ENCODE data around the gene SERP2. TPM values are rescaled to one million over a fixed set of nuclear protein-coding genes. Genes with fewer than 3 reads are reported as not detected.

SERP2 gene
- total RNA-seq, 1 experiment from 2014 or later: not detected

DNA sequence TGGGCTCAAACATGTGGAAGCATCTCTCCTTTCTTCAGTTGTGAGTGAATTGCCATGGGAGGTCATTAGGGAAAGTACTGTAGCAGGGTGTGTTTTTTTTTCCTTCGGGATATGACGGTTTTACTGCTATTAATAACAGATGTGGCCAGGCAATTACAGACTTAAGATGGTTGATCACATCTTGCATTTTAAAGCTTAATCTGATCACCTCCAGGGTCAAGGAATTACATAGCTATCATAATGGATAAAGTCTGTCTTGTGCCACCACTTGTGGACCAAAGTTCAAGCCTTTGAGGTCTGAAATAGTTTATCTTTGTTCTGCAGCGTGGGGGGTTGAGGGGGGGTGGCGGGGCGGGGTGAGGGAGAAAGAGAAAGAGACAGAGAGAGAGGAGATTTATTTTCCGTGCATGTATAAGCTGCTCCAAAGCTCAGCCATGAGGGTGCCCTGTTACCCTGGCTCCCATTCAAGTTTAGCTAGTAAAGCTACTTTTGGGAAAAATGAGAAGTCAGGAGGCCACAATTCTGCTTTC, 5.5 kb upstream of the SERP2 start:
- peak overlapping the region; percentile 77 for H2AFZ ChIP-seq (ENCODE audit: low read depth, low read length, poor library complexity, severe bottlenecking)
- H3K4me1 ChIP-seq (ENCODE audit: control insufficient read depth in 1 of 2, insufficient read depth in 2 of 2, low read length in 2 of 2): peaks cover 12 to 43% of the 10 kb centered on the region in 2 experiments; a peak in 3 of 4 replicates
- no peak overlapping the region for H3K4me2 ChIP-seq (ENCODE audit: low read length)
- H3K9me2 ChIP-seq (ENCODE audit: insufficient read depth): no peaks in the 10 kb centered on the region
- intact Hi-C loops (cut with micrococcal nuclease): no loop called here
- BruUV-seq (replicated peaks): no TSS peak
- no peak for ATAC-seq
- H3K79me2 ChIP-seq (ENCODE audit: insufficient read depth, low read length): no peaks in the 10 kb centered on the region
- CTCF ChIA-PET: interaction anchor here (1.3 kb wide), 1 partner anchor 69 kb away, joined by 3 read pairs; no protein-coding TSS in a partner anchor
- H3K27ac ChIP-seq (ENCODE audit: low read depth, low read length): no peak overlapping the region
- RAD21 ChIA-PET (ENCODE audit: low non-redundant PET in 1 of 2, low total read pairs in 2 of 2, uncharacterized antibody in 2 of 2, unreplicated experiment in 2 of 2): no interaction called here
- no peaks in the 10 kb centered on the region for H3K27me3 ChIP-seq (ENCODE audit: insufficient read depth, low read length)
- no peak for DNase-seq (ENCODE audit: low read depth, low spot score)
- H3K36me3 ChIP-seq (ENCODE audit: control insufficient read depth in 1 of 2, insufficient read depth in 2 of 2, low read length in 2 of 2): no peaks in the 10 kb centered on the region
- no peaks in the 10 kb centered on the region for H4K20me1 ChIP-seq (ENCODE audit: insufficient read depth)
- no peak overlapping the region for H3K9ac ChIP-seq (ENCODE audit: low read length)
- POLR2A ChIA-PET: interaction anchor here (0.8 to 2.9 kb wide), 3 partner anchors 63 to 177 kb away, joined by 3 to 10 read pairs (median 4); no protein-coding TSS in a partner anchor
- no peaks in the 10 kb centered on the region for H3K9me3 ChIP-seq (ENCODE audit: control insufficient read depth in 1 of 2, insufficient read depth in 1 of 2, low read depth in 1 of 2, low read length in 2 of 2)
- TF ChIP-seq EGR1 (IDR thresholded peaks at IDR 0.05; ENCODE audit: low read depth): no peak
- H3K4me3 ChIP-seq (replicated peaks in 1 of 2; ENCODE audit: low read depth in 1 of 2, low read length in 2 of 2): no peak overlapping the region

DNA sequence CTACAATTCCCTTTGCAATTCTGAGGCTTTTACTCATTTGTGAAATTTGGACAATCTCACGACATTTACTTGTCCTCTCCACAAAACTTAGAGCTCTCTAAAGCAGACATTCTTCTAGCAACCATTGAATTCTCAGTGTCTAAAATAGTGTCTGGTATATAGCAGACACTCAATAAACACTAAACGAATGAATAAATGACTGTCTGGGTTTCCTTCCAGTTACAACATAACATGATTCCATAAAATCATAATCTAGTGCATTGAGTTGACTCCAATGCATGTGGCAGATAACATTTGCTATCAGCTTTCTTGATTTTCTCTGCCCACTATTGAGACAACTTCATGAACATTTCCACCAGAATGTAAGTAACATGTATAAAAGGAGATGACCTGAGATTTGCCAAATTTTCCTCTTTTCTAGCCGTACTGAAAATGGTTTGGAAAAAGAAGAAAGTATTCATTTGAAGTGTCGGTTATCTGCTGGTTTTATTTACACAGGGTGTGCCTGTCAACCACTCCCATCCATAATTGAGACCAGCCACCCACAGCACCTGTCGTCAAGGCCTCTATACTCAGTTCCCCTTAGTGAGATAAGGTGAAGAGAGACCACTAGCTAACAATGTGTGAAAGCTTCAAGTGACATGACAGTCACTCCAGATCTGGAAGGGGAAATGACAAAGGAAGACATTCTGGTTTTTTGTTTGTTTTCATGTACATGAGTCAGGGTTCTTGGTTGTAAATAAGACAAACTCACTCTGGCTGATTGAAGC, 4.8 kb upstream of the SERP2 start:
- Histone ChIP-seq H2AFZ (ENCODE audit: low read depth, low read length, poor library complexity, severe bottlenecking) (peak overlapping the region; percentile 77), H3K9me3 (ENCODE audit: control insufficient read depth in 1 of 2, insufficient read depth in 1 of 2, low read depth in 1 of 2, low read length in 2 of 2) (no peaks in the 10 kb centered on the region), H3K9me2 (ENCODE audit: insufficient read depth) (no peaks in the 10 kb centered on the region), H4K20me1 (ENCODE audit: insufficient read depth) (no peaks in the 10 kb centered on the region), H3K9ac (ENCODE audit: low read length) (no peak overlapping the region), H3K27me3 (ENCODE audit: insufficient read depth, low read length) (no peaks in the 10 kb centered on the region), H3K4me2 (ENCODE audit: low read length) (no peak overlapping the region), H3K4me3 (replicated peaks in 1 of 2; ENCODE audit: low read depth in 1 of 2, low read length in 2 of 2) (no peak overlapping the region), H3K79me2 (ENCODE audit: insufficient read depth, low read length) (no peaks in the 10 kb centered on the region), H3K27ac (ENCODE audit: low read depth, low read length) (no peak overlapping the region), H3K4me1 (ENCODE audit: control insufficient read depth in 1 of 2, insufficient read depth in 2 of 2, low read length in 2 of 2) (peaks cover 12 to 36% of the 10 kb centered on the region in 2 experiments; a peak in 3 of 4 replicates), H3K36me3 (ENCODE audit: control insufficient read depth in 1 of 2, insufficient read depth in 2 of 2, low read length in 2 of 2) (no peaks in the 10 kb centered on the region)
- ATAC-seq (no peak), DNase-seq (ENCODE audit: low read depth, low spot score) (no peak)
- intact Hi-C loops (cut with micrococcal nuclease): no loop called here
- ChIA-PET RAD21 (ENCODE audit: low non-redundant PET in 1 of 2, low total read pairs in 2 of 2, uncharacterized antibody in 2 of 2, unreplicated experiment in 2 of 2) (no interaction called here), CTCF (interaction anchor here (0.6 to 1.3 kb wide), 2 partner anchors 68 to 74 kb away, joined by 3 to 4 read pairs; no protein-coding TSS in a partner anchor), POLR2A (interaction anchor here (0.8 to 2.9 kb wide), 3 partner anchors 62 to 178 kb away, joined by 3 to 10 read pairs (median 4); no protein-coding TSS in a partner anchor)
- no TSS peak for BruUV-seq (replicated peaks)
- TF ChIP-seq, protein P1, sequence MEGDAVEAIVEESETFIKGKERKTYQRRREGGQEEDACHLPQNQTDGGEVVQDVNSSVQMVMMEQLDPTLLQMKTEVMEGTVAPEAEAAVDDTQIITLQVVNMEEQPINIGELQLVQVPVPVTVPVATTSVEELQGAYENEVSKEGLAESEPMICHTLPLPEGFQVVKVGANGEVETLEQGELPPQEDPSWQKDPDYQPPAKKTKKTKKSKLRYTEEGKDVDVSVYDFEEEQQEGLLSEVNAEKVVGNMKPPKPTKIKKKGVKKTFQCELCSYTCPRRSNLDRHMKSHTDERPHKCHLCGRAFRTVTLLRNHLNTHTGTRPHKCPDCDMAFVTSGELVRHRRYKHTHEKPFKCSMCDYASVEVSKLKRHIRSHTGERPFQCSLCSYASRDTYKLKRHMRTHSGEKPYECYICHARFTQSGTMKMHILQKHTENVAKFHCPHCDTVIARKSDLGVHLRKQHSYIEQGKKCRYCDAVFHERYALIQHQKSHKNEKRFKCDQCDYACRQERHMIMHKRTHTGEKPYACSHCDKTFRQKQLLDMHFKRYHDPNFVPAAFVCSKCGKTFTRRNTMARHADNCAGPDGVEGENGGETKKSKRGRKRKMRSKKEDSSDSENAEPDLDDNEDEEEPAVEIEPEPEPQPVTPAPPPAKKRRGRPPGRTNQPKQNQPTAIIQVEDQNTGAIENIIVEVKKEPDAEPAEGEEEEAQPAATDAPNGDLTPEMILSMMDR (IDR thresholded peaks at IDR 0.05 in 2 of 3, conservative IDR thresholded peaks at IDR 0.05 in 1 of 3; ENCODE audit: borderline replicate concordance in 1 of 3, insufficient read depth in 1 of 3, low read depth in 2 of 3, low read length in 2 of 3): no peak
- TF ChIP-seq EZH2phosphoT487 (IDR thresholded peaks at IDR 0.05; ENCODE audit: borderline replicate concordance) (no peak), FOSL1 (IDR thresholded peaks at IDR 0.05; ENCODE audit: low read depth) (no peak), JUND (IDR thresholded peaks at IDR 0.05) (no peak), EZH2 (IDR thresholded peaks at IDR 0.05) (no peak), SIN3A (IDR thresholded peaks at IDR 0.05; ENCODE audit: low read depth) (no peak), ZNF274 (IDR thresholded peaks at IDR 0.05; ENCODE audit: low read depth, low read length) (no peak), SP1 (IDR thresholded peaks at IDR 0.05; ENCODE audit: low read depth) (no peak), TCF7L2 (IDR thresholded peaks at IDR 0.05; ENCODE audit: borderline replicate concordance, extremely low read depth, insufficient read depth, insufficient read length) (no peak), RAD21 (IDR thresholded peaks at IDR 0.05; ENCODE audit: low read depth) (no peak), CEBPB (IDR thresholded peaks at IDR 0.05; ENCODE audit: low read depth) (no peak)
- TF ChIP-seq, protein P2, sequence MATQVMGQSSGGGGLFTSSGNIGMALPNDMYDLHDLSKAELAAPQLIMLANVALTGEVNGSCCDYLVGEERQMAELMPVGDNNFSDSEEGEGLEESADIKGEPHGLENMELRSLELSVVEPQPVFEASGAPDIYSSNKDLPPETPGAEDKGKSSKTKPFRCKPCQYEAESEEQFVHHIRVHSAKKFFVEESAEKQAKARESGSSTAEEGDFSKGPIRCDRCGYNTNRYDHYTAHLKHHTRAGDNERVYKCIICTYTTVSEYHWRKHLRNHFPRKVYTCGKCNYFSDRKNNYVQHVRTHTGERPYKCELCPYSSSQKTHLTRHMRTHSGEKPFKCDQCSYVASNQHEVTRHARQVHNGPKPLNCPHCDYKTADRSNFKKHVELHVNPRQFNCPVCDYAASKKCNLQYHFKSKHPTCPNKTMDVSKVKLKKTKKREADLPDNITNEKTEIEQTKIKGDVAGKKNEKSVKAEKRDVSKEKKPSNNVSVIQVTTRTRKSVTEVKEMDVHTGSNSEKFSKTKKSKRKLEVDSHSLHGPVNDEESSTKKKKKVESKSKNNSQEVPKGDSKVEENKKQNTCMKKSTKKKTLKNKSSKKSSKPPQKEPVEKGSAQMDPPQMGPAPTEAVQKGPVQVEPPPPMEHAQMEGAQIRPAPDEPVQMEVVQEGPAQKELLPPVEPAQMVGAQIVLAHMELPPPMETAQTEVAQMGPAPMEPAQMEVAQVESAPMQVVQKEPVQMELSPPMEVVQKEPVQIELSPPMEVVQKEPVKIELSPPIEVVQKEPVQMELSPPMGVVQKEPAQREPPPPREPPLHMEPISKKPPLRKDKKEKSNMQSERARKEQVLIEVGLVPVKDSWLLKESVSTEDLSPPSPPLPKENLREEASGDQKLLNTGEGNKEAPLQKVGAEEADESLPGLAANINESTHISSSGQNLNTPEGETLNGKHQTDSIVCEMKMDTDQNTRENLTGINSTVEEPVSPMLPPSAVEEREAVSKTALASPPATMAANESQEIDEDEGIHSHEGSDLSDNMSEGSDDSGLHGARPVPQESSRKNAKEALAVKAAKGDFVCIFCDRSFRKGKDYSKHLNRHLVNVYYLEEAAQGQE (IDR thresholded peaks at IDR 0.05; ENCODE audit: low read depth): no peak

Measured in HCT116 (cell line).